NCI-H1436 (cell line): ENCODE data around the gene SEMG2.

ENCODE experiments used
- DNase-seq: peaks from one replicate; lab custom pipeline; 2025; lab: John Stamatoyannopoulos, UW

The SEMG2 gene

GRCh38 chr20:45229264-45230056 is 8.3 kb downstream of the SEMG2 start:
- no peak for DNase-seq

- no peak for DNase-seq
Observed at GRCh38 chr20:45230631-45231030, 9.5 kb downstream of the SEMG2 start.

- no peak for DNase-seq
Observed at GRCh38 chr20:45235995-45236394, 14.8 kb downstream of the SEMG2 start.

GRCh38 chr20:45238139-45238538 is 17.0 kb downstream of the SEMG2 start:
- no peak for DNase-seq

GRCh38 chr20:45246109-45246508 is 24.9 kb downstream of the SEMG2 start:
- DNase-seq: no peak

GRCh38 chr20:45247865-45248264 is 26.7 kb downstream of the SEMG2 start:
- no peak for DNase-seq

- no peak for DNase-seq
Observed at GRCh38 chr20:45248609-45249008, 27.4 kb downstream of the SEMG2 start.

- DNase-seq: no peak
Observed at GRCh38 chr20:45251884-45252560, 30.8 kb downstream of the SEMG2 start.

- no peak for DNase-seq
Observed at GRCh38 chr20:45253261-45253660, 32.1 kb downstream of the SEMG2 start.

- no peak for DNase-seq
Observed at GRCh38 chr20:45254383-45255262, 33.5 kb downstream of the SEMG2 start, which contains the start of gene SLPI. SLPI (minus strand) TSS chr20:45254564; CDS start chr20:45254543, 21 bp downstream.

GRCh38 chr20:45257161-45257560 is 36.0 kb downstream of the SEMG2 start:
- DNase-seq: no peak

- DNase-seq: no peak
Observed at GRCh38 chr20:45257711-45258110, 36.5 kb downstream of the SEMG2 start.

GRCh38 chr20:45258259-45258658 is 37.1 kb downstream of the SEMG2 start:
- DNase-seq: no peak

- DNase-seq: no peak
Observed at GRCh38 chr20:45258664-45259063, 37.5 kb downstream of the SEMG2 start.

GRCh38 chr20:45263556-45264266 is 42.5 kb downstream of the SEMG2 start:
- no peak for DNase-seq

GRCh38 chr20:45266977-45267376 is 45.8 kb downstream of the SEMG2 start:
- DNase-seq: no peak

- no peak for DNase-seq
Observed at GRCh38 chr20:45268531-45268930, 47.4 kb downstream of the SEMG2 start.

- DNase-seq: no peak
Observed at GRCh38 chr20:45269056-45269455, 47.9 kb downstream of the SEMG2 start.

GRCh38 chr20:45269754-45270270 is 48.6 kb downstream of the SEMG2 start:
- no peak for DNase-seq
